GM19099 (cell line): Measurements from ENCODE around the gene BPI.

ENCODE experiments used
- POLR2A ChIP-seq: IDR thresholded peaks from 3 replicates; pipeline ENCODE4 v1.6.1; 2011; ENCODE audit warnings: low read depth; ENCODE audit not compliant: insufficient read length; ENCODE audit errors: extremely low read depth

The BPI gene

GRCh38 chr20:38339997-38340396, 36.0 kb downstream of the BPI start:
- TF ChIP-seq POLR2A: no peak

GRCh38 chr20:38340693-38341092, 36.7 kb downstream of the BPI start:
- no peak for TF ChIP-seq POLR2A

- no peak for TF ChIP-seq POLR2A
These were observed 38.3 kb downstream of the BPI start for GRCh38 chr20:38342216-38342615.

- TF ChIP-seq POLR2A: no peak
These were observed 38.9 kb downstream of the BPI start for GRCh38 chr20:38342713-38343310.

- no peak for TF ChIP-seq POLR2A
These were observed 39.6 kb downstream of the BPI start for GRCh38 chr20:38343311-38344106.

- no peak for TF ChIP-seq POLR2A
These were observed 40.2 kb downstream of the BPI start for GRCh38 chr20:38344107-38344701.

GRCh38 chr20:38345643-38346042, 41.7 kb downstream of the BPI start:
- TF ChIP-seq POLR2A: no peak

- TF ChIP-seq POLR2A: no peak
These were observed 42.3 kb downstream of the BPI start, which contains the start of gene LBP for GRCh38 chr20:38346247-38346651. Gene LBP (plus strand): TSS chr20:38346482. CDS start chr20:38346517, 35 bp downstream.

- TF ChIP-seq POLR2A: no peak
These were observed 42.8 kb downstream of the BPI start for GRCh38 chr20:38346741-38347140.

- TF ChIP-seq POLR2A: no peak
These were observed 45.9 kb downstream of the BPI start for GRCh38 chr20:38349856-38350255.

GRCh38 chr20:38350879-38351775, 47.2 kb downstream of the BPI start:
- no peak for TF ChIP-seq POLR2A

GRCh38 chr20:38353316-38353715, 49.4 kb downstream of the BPI start:
- TF ChIP-seq POLR2A: no peak

GRCh38 chr20:38354227-38354626, 50.3 kb downstream of the BPI start:
- TF ChIP-seq POLR2A: no peak

GRCh38 chr20:38355161-38356012, 51.4 kb downstream of the BPI start:
- TF ChIP-seq POLR2A: no peak
